ENCODE results near the gene DIP2A. TPM values are rescaled to one million over a fixed set of nuclear protein-coding genes. Genes with fewer than 3 reads are reported as not detected.

DIP2A gene
- polyA plus RNA-seq, 1 donor from 2014 or later, result 45.0 TPM

- Histone ChIP-seq H3K4me2 (ENCODE audit: low read length) (no peak overlapping the region), H2AFZ (ENCODE audit: low read depth, low read length) (no peak overlapping the region), H3K36me3 (ENCODE audit: insufficient read depth, low read length) (no peaks in the 10 kb centered on the region), H3F3A (ENCODE audit: insufficient read depth, low read length, poor library complexity, severe bottlenecking) (no peaks in the 10 kb centered on the region), H3K27ac (ENCODE audit: low read length) (no peak overlapping the region), H3K27me3 (ENCODE audit: insufficient read depth, low read depth, low read length) (no peaks in the 10 kb centered on the region), H3K9me2 (ENCODE audit: insufficient read depth, low read length) (no peaks in the 10 kb centered on the region), H4K20me1 (ENCODE audit: insufficient read depth) (no peaks in the 10 kb centered on the region), H3K4me3 (ENCODE audit: low read length) (no peak overlapping the region), H3K79me2 (replicated peaks; ENCODE audit: insufficient read depth, low read length) (no peaks in the 10 kb centered on the region), H3K9me3 (ENCODE audit: low read length) (no peaks in the 10 kb centered on the region), H3K9ac (ENCODE audit: low read length) (no peak overlapping the region)
- no peak for TF ChIP-seq EP300 (conservative IDR thresholded peaks at IDR 0.05; ENCODE audit: poor library complexity, severe bottlenecking)
- no peak for TF ChIP-seq TAF1 (IDR thresholded peaks at IDR 0.05; ENCODE audit: low read depth)
- no peak for TF ChIP-seq RAD21 (conservative IDR thresholded peaks at IDR 0.05)
- no peak for TF ChIP-seq POLR2AphosphoS5 (IDR thresholded peaks at IDR 0.05)
- no peak for TF ChIP-seq CTCF (IDR thresholded peaks at IDR 0.05; ENCODE audit: poor library complexity, severe bottlenecking)
- no peak for TF ChIP-seq EZH2 (IDR thresholded peaks at IDR 0.05; ENCODE audit: borderline replicate concordance, insufficient read depth, low read length, poor library complexity, severe bottlenecking)
- no peak for TF ChIP-seq MXI1 (conservative IDR thresholded peaks at IDR 0.05; ENCODE audit: poor library complexity, severe bottlenecking)
- TF ChIP-seq SMC3 (conservative IDR thresholded peaks at IDR 0.05; ENCODE audit: poor library complexity), result no peak
- TF ChIP-seq REST (IDR thresholded peaks at IDR 0.05; ENCODE audit: borderline replicate concordance), result no peak
These were observed 95.9 kb downstream of the DIP2A start for GRCh38 chr21:46554431-46555224.

GRCh38 chr21:46555225-46555617 is 96.5 kb downstream of the DIP2A start:
- H3K36me3 ChIP-seq (ENCODE audit: insufficient read depth, low read length), result no peaks in the 10 kb centered on the region

More at GRCh38 chr21:46555225-46555617, 96.5 kb downstream of the DIP2A start:
- TF ChIP-seq RAD21 (conservative IDR thresholded peaks at IDR 0.05), result no peak
- TF ChIP-seq CTCF (IDR thresholded peaks at IDR 0.05; ENCODE audit: poor library complexity, severe bottlenecking), result no peak
- TF ChIP-seq POLR2AphosphoS5 (IDR thresholded peaks at IDR 0.05), result no peak
- TF ChIP-seq TAF1 (IDR thresholded peaks at IDR 0.05; ENCODE audit: low read depth), result no peak
- no peak for TF ChIP-seq MXI1 (conservative IDR thresholded peaks at IDR 0.05; ENCODE audit: poor library complexity, severe bottlenecking)
- no peak for TF ChIP-seq EP300 (conservative IDR thresholded peaks at IDR 0.05; ENCODE audit: poor library complexity, severe bottlenecking)
- no peak for TF ChIP-seq EZH2 (IDR thresholded peaks at IDR 0.05; ENCODE audit: borderline replicate concordance, insufficient read depth, low read length, poor library complexity, severe bottlenecking)
- TF ChIP-seq REST (IDR thresholded peaks at IDR 0.05; ENCODE audit: borderline replicate concordance), result no peak
- TF ChIP-seq SMC3 (conservative IDR thresholded peaks at IDR 0.05; ENCODE audit: poor library complexity), result no peak
- H2AFZ ChIP-seq (ENCODE audit: low read depth, low read length), result no peak overlapping the region
- no peaks in the 10 kb centered on the region for H3K79me2 ChIP-seq (replicated peaks; ENCODE audit: insufficient read depth, low read length)
- no peak overlapping the region for H3K27ac ChIP-seq (ENCODE audit: low read length)
- no peaks in the 10 kb centered on the region for H3K27me3 ChIP-seq (ENCODE audit: insufficient read depth, low read depth, low read length)
- no peak overlapping the region for H3K4me3 ChIP-seq (ENCODE audit: low read length)
- H3F3A ChIP-seq (ENCODE audit: insufficient read depth, low read length, poor library complexity, severe bottlenecking), result no peaks in the 10 kb centered on the region
- no peaks in the 10 kb centered on the region for H4K20me1 ChIP-seq (ENCODE audit: insufficient read depth)
- no peaks in the 10 kb centered on the region for H3K9me2 ChIP-seq (ENCODE audit: insufficient read depth, low read length)
- H3K9me3 ChIP-seq (ENCODE audit: low read length), result no peaks in the 10 kb centered on the region
- H3K9ac ChIP-seq (ENCODE audit: low read length), result no peak overlapping the region
- no peak overlapping the region for H3K4me2 ChIP-seq (ENCODE audit: low read length)
